Stimulated activated CD8-positive, alpha-beta memory T cell treated with anti-CD3 and anti-CD28 coated beads, Interleukin-2, amount 100 ng/mL, for 48 hours (primary cell): ENCODE measurements around the gene GBF1.

ENCODE experiments used
- DNase-seq, 2 donors: peaks; one replicate each; pipeline ENCODE4 v3.0.0-alpha.2; 2020; ENCODE audit warnings: low read depth in 2 of 2

The GBF1 gene

GRCh38 chr10:102396317-102396650 is 151.0 kb downstream of the GBF1 start:
- no peak for DNase-seq

- no peak for DNase-seq
Measured at GRCh38 chr10:102396730-102397151, 151.4 kb downstream of the GBF1 start.

- no peak for DNase-seq
Measured at GRCh38 chr10:102397222-102398171, 152.2 kb downstream of the GBF1 start.

GRCh38 chr10:102398172-102399020 is 153.1 kb downstream of the GBF1 start:
- no peak for DNase-seq

GRCh38 chr10:102399217-102400021 is 154.1 kb downstream of the GBF1 start:
- peak; percentile 79 to 85 for DNase-seq

- no peak for DNase-seq
Measured at GRCh38 chr10:102400076-102400475, 154.7 kb downstream of the GBF1 start.

GRCh38 chr10:102400598-102401341 is 155.4 kb downstream of the GBF1 start:
- DNase-seq: no peak

GRCh38 chr10:102401342-102401654 is 156.0 kb downstream of the GBF1 start:
- no peak for DNase-seq

GRCh38 chr10:102401735-102402511 is 156.6 kb downstream of the GBF1 start:
- no peak for DNase-seq

GRCh38 chr10:102402512-102402896 is 157.2 kb downstream of the GBF1 start:
- DNase-seq: no peak

- DNase-seq: no peak
Measured at GRCh38 chr10:102403115-102403514, 157.8 kb downstream of the GBF1 start.

GRCh38 chr10:102404361-102405107 is 159.2 kb downstream of the GBF1 start:
- DNase-seq: no peak

GRCh38 chr10:102405108-102405571 is 159.8 kb downstream of the GBF1 start:
- DNase-seq: no peak

GRCh38 chr10:102405632-102406031 is 160.3 kb downstream of the GBF1 start:
- no peak for DNase-seq

GRCh38 chr10:102406815-102407214 is 161.5 kb downstream of the GBF1 start:
- DNase-seq: no peak

- DNase-seq: no peak
Measured at GRCh38 chr10:102407425-102408130, 162.2 kb downstream of the GBF1 start.

- DNase-seq: no peak
Measured at GRCh38 chr10:102408131-102408727, 162.9 kb downstream of the GBF1 start.

- DNase-seq: peak; percentile 67 to 72
Measured at GRCh38 chr10:102408728-102409603, 163.6 kb downstream of the GBF1 start.
